T1000 (cell line): ENCODE measurements around the gene OR1I1.

Experiments
- DNase-seq: peaks from one replicate; lab custom pipeline; 2025; ENCODE audit warnings: mixed read lengths; lab: John Stamatoyannopoulos, UW

The OR1I1 gene

GRCh38 chr19:15118789-15119494 is 36.9 kb downstream of the OR1I1 start:
- no peak for DNase-seq

GRCh38 chr19:15120135-15121026 is 38.4 kb downstream of the OR1I1 start:
- no peak for DNase-seq

GRCh38 chr19:15122331-15123030 is 40.5 kb downstream of the OR1I1 start:
- no peak for DNase-seq

GRCh38 chr19:15123031-15123890 is 41.2 kb downstream of the OR1I1 start:
- no peak for DNase-seq

GRCh38 chr19:15123900-15124299 is 41.9 kb downstream of the OR1I1 start:
- DNase-seq = no peak

- no peak for DNase-seq
Measured at GRCh38 chr19:15124572-15125231, 42.7 kb downstream of the OR1I1 start.

GRCh38 chr19:15125232-15126067 is 43.4 kb downstream of the OR1I1 start:
- DNase-seq = peak; percentile 97

- no peak for DNase-seq
Measured at GRCh38 chr19:15126131-15126910, 44.3 kb downstream of the OR1I1 start.

GRCh38 chr19:15128162-15128770 is 46.3 kb downstream of the OR1I1 start:
- DNase-seq = no peak

- no peak for DNase-seq
Measured at GRCh38 chr19:15129856-15130585, 48.0 kb downstream of the OR1I1 start.

GRCh38 chr19:15136234-15136954 is 54.4 kb downstream of the OR1I1 start:
- DNase-seq = no peak

- DNase-seq = no peak
Measured at GRCh38 chr19:15137777-15138176, 55.8 kb downstream of the OR1I1 start.

GRCh38 chr19:15138427-15138826 is 56.4 kb downstream of the OR1I1 start:
- no peak for DNase-seq

- no peak for DNase-seq
Measured at GRCh38 chr19:15141143-15141542, 59.1 kb downstream of the OR1I1 start.

- DNase-seq = no peak
Measured at GRCh38 chr19:15142313-15142712, 60.3 kb downstream of the OR1I1 start.
